ENCODE data around the gene CEP295NL.

DNA sequence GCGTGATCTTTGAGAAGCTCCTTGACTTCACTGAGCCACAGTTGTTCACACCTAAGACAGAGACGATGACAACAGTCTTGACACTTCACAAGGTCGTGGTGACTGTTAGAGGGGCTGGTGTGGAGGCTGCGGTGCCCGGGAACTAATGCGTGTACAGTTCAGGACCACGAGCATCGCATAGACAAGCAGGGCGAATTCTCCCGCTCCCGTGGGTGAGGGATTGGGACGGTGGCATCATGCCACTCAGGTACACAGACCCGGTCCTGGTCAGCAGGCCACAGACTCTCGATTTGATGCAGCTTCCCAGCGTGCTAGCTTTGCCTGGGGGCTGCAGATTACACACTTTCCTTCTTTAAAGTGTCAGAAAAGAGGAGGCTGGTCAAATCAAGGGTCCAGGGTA lies 24.7 kb downstream of the CEP295NL start:
- TF ChIP-seq, protein P1, sequence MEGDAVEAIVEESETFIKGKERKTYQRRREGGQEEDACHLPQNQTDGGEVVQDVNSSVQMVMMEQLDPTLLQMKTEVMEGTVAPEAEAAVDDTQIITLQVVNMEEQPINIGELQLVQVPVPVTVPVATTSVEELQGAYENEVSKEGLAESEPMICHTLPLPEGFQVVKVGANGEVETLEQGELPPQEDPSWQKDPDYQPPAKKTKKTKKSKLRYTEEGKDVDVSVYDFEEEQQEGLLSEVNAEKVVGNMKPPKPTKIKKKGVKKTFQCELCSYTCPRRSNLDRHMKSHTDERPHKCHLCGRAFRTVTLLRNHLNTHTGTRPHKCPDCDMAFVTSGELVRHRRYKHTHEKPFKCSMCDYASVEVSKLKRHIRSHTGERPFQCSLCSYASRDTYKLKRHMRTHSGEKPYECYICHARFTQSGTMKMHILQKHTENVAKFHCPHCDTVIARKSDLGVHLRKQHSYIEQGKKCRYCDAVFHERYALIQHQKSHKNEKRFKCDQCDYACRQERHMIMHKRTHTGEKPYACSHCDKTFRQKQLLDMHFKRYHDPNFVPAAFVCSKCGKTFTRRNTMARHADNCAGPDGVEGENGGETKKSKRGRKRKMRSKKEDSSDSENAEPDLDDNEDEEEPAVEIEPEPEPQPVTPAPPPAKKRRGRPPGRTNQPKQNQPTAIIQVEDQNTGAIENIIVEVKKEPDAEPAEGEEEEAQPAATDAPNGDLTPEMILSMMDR (IDR thresholded peaks at IDR 0.05; ENCODE audit: insufficient read depth, low read depth, low read length), result no peak
- no peak for TF ChIP-seq EZH2 (IDR thresholded peaks at IDR 0.05; ENCODE audit: insufficient read depth, low read length)
